ENCODE results near the gene USP9X.
"Not testable (repeated sequence)": the region's sequence is repeated elsewhere in the genome, so short reads cannot be mapped to it uniquely, and the experiment has no call there.

The USP9X gene
- 163 to 388 (median 297) reads per million in 18 experiments for total RNA-seq

DNA sequence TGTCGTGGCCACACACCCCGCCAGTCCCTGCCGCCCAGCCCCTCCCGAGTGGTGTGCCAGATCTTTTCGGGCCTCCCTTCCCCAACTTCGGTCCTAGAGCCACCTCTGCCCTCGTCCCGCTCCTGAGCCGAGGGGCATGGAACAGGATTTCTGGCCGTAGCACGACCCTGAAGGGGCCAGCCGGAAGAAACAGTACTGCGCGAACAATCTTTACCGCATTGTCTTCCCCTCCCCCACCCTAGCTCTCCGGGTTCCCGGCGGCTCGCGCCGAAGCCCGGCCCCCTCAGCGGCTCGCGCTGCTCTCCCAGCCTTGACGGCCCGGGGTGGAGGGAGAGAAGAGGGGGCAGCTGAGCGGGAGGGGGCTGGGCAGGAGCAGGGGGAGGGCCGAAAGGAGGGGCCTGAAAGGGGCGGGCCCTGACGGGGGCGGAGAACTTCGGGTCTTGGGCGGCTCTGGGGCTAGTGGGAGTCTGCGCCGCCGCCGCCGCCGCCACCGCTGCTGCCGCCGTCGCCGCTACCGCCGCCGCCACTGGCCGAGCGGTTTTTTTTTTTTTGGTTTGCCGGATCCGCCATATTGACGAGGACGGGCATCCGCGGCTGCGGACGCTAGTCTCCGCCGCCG, at the start of gene USP9X:
Gene USP9X, plus strand, starts transcription at position 553 of the 619 bp plus-strand sequence. CDS start 38,184 bp downstream, outside the sequence.
- DNase-seq = peak; percentile 78 to 82

DNA sequence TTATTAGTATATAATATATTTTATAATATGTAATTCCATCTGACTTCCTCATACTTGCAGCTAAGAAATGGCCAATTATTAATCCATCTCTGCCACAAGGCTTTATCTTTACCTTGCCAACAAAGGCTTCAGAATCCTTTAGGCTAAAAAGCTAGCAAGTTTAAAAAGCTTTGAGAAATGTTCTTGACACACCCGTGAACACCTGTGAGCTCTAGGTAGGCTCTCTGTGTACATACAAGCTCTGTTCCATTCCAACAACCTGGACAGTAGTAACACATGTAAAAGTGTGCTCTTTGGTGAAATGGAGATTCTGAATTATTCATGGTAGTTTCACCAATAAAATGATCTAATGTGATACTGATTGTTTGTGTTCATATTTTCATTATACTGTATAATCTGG, 49.7 kb upstream of the USP9X start:
- DNase-seq = no peak

- DNase-seq = no peak
Measured at GRCh38 chrX:41036668-41037326, 48.4 kb upstream of the USP9X start.

- peak; percentile 22 to 26 for DNase-seq
Measured at GRCh38 chrX:41043196-41043595, 42.0 kb upstream of the USP9X start.

DNA sequence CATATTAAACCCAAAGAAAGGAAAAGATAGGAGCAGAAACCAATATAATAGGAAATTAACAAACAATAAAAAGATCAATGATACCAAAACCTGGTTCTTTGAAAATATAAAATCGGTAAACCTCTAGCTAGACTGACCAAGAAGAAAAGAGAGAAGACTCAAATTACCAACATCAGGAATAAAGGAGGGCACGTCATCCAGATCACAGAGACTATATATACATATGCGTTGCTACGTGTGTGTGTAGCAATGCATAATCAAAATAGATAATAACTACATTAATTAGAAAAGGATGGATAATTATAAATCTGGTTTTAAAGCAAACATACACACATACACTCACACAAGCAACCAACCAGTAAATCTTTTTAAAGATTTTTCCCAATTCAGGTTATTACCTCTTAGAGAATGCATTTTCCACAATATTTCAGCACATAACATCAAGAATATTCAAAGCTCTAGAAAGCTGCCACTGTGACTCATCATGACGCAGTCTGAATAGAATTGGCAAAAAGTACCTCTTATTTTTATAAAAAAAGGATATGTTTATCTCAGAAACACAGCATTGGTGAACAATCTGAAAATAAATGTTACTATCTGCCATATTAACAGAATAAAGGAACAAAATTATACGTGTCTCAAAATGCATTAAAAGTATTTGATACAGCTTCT, 41.4 kb upstream of the USP9X start:
- DNase-seq = no peak

- DNase-seq = no peak
Measured at GRCh38 chrX:41045960-41046567, 39.2 kb upstream of the USP9X start.

DNA sequence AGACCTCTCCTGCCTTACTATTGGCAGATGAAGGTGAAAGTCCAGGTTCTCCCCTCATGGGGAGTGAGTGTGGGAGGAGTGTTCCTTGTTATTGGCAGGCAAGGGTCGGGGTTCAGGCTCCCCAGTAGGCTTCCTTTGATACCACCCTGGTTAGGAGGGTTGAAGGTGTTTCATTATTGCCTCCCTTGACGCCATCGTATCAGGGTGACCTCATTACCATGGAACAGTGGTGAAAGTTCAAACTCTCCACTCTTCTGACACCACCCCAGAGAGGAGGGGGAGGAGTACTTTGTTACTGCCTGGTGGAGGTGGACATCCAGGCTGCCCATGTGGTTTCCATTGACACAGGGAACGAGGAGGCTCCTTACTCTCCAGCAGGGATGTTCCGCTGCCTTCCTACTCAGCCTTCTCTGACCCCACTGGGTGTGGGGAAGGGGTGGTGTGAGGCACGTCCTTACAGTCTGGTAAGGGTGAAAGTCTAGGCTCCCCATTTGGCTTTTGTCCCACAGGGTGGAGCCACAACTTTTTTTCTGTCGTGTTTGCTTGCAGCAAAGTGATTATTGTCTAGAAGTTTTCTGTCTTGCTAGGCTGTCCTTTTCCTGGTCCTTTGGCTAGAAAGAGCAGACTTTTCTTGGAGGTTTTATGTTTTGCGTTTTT, 37.2 kb upstream of the USP9X start:
- DNase-seq = no peak

DNA sequence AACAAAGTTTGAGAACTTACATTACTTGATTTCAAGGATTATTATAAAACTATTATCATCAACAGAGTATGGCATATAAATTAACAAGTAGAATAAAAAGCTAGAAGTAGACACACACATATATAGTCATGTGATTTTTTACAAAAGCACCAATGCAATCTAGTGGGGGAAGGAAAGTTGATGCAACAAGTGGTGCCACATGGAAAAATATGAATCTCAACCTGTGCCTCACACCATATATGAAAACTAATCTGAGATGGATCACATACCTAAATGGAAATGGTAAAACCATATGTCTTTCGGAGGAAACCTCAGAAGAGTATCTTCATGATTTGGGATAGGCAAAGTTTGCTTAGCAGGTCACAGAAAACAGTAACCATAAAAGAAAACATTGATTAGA, 34.9 kb upstream of the USP9X start:
- DNase-seq = no peak

- no peak for DNase-seq
Measured at GRCh38 chrX:41051288-41051687, 34.0 kb upstream of the USP9X start.

- DNase-seq = no peak
Measured at GRCh38 chrX:41055740-41056139, 29.5 kb upstream of the USP9X start.

DNA sequence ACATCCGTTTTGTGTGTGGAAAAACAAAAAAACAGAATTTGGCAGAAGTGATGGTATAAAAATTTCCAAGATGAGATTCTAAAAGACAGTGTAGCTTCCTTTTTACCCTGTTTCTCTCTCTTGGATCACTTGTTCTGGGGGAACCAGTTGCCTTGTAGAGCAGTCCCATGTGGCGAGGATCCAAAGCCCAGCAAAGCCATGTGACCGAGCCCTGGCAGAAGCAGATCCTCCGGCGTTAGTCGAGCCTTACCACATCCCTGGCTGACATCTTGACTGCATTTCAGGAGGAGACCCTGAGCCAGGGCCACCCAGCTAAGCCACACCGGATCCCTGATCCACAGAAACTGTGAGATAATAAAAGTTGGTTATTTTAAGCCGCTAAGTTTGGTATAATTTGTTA, 22.0 kb upstream of the USP9X start:
- not testable (repeated sequence) for DNase-seq

DNA sequence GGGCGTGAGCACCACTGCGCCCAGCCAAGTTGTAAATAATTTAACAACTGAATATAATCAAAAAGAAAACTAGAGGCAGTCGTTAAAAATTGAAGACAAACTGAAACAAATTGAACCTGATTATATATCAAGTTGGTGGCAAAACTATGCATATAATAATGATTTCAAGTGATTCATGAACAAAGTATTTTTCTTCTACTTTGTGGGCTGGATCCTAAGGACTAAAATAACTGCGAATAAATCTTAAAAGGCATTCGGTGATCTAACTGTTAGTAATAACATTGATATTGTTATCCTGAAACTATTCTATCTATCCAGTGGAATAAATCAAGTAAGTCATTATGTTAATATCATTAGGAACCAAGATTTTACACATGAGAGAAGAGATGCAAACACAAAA, 21.2 kb upstream of the USP9X start:
- DNase-seq = no peak

DNA sequence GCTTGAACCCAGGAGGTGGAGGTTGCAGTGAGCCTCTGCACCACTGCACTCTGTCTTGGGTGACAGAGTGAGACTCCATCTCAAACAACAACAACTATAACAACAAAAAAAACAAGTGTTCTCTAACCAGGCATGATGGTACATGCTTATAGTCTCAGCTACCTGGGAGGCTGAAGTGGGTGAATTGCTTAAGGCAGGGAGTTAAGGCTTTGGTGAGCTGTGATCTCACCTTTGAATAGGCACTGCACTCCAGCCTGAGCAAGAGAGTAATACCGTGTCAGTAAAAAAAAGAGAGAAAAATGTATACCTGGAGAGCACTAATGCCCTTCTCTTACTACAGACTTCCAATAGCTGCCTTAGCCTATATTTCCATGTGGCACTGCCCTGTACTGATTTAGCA, 18.9 kb upstream of the USP9X start:
- DNase-seq = no peak

GRCh38 chrX:41066969-41067368, 18.3 kb upstream of the USP9X start:
- no peak for DNase-seq

DNA sequence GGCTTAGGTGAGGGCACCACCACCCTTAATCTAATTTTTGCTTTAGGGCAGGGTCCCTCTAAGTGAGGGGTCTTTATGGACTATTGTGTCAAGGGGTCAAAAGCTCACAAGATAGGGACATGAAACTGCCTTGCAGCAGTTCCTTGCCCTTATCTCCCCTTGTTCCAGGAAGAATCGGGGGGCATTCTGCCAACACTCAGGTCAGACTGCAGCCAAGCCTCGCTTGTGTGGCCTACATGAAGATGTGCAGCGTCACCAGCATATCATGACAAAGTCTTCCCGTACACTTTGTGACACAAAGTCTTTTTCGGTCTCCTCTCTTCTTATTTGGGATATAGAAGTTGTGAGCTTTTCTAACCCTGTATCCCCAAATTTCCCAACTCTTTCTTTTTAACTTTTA, 17.5 kb upstream of the USP9X start:
- no peak for DNase-seq

DNA sequence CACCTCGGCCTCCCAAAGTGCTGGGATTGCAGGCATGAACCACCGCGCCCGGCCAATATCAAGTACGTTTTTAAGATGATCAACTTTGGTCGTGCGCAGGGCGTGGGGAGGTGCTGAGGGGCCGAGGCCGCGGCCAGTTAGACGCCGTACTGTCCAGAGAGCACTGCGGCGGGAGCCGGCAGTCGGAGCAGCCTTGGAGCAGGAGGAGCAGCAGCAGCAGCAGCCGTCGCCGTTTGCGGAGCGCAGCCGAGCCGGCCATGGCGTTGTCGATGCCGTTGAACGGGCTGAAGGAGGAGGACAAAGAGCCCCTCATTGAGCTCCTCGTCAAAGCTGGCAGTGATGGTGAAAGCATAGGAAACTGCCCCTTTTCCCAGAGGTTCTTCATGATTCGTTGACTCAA, 8.5 kb upstream of the USP9X start:
- no peak for DNase-seq

DNA sequence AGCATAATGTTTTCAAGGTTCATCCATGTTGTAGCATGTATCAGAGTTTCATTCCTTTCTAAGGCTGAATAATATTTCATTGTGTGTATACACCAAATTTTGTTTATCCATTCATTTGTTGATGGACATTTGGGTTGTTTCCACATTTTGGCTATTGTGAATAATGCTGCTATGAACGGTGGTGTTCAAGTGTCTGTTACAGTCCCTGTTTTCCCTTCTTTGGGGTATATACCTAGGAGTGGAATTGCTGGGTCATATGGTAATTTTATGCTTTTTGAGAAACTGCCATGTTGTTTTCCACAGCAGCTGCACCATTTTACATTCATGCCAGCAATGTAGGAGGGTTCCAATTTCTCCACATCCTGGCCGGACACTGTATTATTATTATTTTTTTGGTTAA, 3.4 kb upstream of the USP9X start:
- DNase-seq = no peak

GRCh38 chrX:41082783-41083182, 2.5 kb upstream of the USP9X start:
- peak; percentile 19 to 25 for DNase-seq

DNA sequence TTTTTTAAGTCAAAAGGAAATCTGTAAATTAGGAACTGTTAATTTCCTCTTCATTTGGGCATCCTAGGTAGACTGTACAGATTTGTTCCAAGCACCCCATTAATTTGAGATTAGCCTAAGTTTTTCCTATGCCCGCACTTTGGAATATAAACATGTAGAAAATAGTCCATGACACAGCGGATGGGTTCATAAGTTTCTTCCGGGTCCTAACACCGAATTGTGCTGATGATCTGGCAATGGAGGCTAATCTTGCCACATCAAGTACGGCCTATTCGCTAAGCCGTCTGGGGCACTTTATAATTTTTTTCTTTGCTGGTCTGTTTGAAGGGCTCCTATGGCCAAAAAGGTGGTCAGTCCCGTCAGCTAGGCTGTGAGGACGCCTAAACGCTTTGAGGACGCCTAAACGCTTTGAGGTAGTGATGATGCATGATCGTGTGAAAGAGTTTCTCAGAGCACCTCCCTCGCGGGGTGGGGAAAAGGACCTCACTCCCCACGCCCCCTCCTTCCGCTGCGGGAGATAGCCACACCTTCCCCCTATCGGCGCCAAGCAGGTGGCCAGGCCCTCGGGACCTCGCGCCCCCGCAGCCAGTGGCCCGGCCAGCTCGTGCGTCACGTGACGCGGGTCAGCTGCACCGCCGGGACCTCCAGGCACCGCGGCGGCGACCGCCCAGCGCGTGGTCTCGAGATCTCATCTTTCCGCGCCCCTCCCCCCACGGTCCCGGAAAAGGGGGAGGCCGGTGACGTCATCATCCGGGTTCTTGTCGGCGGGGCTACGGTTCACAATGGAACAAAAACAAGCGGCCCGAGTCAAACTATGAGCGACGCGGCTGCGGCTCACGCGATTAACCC, 977 bp upstream of the USP9X start:
- peak; percentile 92 to 93 for DNase-seq

DNA sequence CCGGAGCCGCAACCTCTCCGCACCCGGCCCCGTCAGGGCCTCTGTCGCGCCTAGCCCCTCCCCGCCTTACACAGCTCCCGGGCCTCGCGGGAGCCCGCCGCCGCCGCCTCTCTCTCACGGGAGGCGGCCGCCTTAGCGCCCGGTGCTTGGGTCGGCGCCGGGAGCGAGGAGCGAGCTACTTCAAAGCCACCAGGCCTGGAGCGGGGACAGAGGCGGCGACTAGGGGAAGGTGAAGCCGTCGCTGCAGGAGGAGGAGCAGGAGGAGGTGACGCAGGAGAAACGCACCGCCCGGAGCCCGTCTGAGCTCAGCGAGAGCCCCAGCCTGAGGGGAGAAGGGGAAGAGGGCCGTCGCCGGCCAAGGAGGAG, 250 bp downstream of the USP9X start:
- DNase-seq = peak; percentile 54 to 71

DNA sequence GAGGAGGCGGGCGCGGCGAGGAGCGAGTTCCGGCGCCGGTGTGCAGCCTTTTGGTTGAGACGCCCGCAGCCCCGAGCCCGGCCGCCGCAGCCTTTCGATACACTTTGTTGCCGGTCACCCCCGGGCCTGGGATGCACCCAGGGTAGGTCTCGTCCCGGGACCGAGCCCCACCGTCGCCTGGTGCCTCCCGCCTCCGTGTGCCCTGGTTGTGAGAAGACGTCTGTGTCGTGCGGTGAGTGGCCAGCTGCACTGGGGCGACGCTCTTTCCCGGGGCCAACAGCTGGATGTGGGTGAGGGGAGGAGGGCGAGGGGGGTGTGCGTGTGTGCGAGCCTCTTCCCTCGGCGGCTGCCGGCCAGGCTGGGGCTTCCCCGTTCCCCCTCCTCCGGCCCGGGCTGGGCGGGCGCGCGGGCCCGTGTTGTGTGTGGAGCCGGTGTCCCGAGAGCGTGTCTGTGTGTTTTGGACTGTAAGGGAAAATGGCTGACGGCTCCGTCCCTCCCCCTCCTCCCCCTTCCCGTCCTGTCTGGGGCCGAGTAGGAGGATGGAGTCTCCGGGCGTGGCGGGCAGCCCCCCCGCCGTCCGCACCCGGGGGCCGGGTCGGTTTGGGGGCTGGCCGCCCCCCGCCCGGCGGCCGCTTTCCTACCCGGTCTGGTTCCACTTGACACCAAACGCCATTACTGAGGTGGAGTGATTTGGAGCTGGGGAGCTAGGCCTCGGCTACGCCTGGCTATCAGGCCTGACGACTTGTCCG, 807 bp downstream of the USP9X start:
- peak; percentile 10 to 37 for DNase-seq

GRCh38 chrX:41086627-41086932, 1.3 kb downstream of the USP9X start:
- DNase-seq = peak in 1 of 2 donors; percentile 20
